GM12873 (cell line): ENCODE measurements around the gene CNTNAP1.

Experiments
- CTCF ChIP-seq: IDR thresholded peaks from 2 replicates; pipeline ENCODE4 v1.5.1; 2012; ENCODE audit warnings: low read depth, mild to moderate bottlenecking, moderate library complexity, low read length, control low read depth; ENCODE audit not compliant: insufficient read depth; ENCODE audit errors: missing control alignments

The CNTNAP1 gene

GRCh38 chr17:42684929-42685556 is 2.7 kb downstream of the CNTNAP1 start:
- no peak for TF ChIP-seq CTCF

GRCh38 chr17:42685831-42686230 is 3.5 kb downstream of the CNTNAP1 start:
- no peak for TF ChIP-seq CTCF

- TF ChIP-seq CTCF: no peak
These were observed 4.3 kb downstream of the CNTNAP1 start for GRCh38 chr17:42686520-42687128.

- TF ChIP-seq CTCF: no peak
These were observed 5.5 kb downstream of the CNTNAP1 start for GRCh38 chr17:42687707-42688320.

GRCh38 chr17:42690596-42690995 is 8.3 kb downstream of the CNTNAP1 start:
- no peak for TF ChIP-seq CTCF

- no peak for TF ChIP-seq CTCF
These were observed 8.8 kb downstream of the CNTNAP1 start for GRCh38 chr17:42691021-42691545.

- TF ChIP-seq CTCF: no peak
These were observed 10.2 kb downstream of the CNTNAP1 start for GRCh38 chr17:42692489-42692888.
